Stimulated activated CD8-positive, alpha-beta memory T cell treated with anti-CD3 and anti-CD28 coated beads, Interleukin-4, amount 100 ng/mL, for 48 hours (primary cell): ENCODE results near the gene SCNM1.
"Not testable (repeated sequence)": the region's sequence is repeated elsewhere in the genome, so short reads cannot be mapped to it uniquely, and the experiment has no call there.

Experiments
- DNase-seq: peaks from one replicate; pipeline ENCODE4 v3.0.0-alpha.2; 2020

Gene SCNM1

DNA sequence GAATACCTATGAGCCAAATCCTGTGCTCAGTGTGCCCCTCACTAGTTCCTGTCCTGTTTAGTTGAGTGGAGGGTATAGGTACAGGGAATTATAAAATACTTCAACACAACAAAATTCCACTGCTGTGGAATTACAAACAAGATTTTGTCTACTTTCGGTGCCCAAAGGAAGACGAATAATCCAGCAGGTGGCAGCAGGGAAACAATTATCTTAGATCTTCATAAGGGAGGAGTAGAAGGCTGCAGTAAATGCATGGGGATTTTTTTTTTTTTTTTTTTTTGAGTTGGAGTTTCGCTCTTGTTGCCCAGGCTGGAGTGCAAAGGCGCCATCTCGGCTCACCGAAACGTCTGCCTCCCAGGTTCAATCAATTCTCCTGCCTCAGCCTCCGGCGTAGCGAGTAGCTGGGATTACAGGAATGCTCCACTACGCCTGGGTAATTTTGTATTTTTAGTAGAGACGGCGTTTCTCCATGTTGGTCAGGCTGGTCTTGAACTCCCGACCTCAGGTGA is 30.4 kb downstream of the SCNM1 start:
- DNase-seq = peak; percentile 53

DNA sequence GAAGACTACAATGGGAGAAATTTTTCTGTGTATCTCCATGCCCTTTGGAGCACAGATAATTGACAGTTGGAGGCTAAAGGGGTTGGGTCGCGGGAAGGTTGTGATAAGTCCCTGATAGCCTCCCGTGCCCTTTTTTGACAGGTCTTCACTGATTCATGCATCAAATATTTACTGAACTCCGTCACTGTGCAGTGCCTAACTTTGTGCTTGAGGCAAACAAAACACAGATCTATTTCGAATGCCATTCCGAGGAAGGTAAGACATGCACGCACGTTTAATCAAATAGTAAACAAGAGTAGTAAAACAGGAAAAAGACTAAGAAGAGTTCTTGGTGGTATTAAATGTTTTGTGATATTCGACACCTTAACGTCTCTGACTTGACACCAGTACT is 31.9 kb downstream of the SCNM1 start:
- no peak for DNase-seq

DNA sequence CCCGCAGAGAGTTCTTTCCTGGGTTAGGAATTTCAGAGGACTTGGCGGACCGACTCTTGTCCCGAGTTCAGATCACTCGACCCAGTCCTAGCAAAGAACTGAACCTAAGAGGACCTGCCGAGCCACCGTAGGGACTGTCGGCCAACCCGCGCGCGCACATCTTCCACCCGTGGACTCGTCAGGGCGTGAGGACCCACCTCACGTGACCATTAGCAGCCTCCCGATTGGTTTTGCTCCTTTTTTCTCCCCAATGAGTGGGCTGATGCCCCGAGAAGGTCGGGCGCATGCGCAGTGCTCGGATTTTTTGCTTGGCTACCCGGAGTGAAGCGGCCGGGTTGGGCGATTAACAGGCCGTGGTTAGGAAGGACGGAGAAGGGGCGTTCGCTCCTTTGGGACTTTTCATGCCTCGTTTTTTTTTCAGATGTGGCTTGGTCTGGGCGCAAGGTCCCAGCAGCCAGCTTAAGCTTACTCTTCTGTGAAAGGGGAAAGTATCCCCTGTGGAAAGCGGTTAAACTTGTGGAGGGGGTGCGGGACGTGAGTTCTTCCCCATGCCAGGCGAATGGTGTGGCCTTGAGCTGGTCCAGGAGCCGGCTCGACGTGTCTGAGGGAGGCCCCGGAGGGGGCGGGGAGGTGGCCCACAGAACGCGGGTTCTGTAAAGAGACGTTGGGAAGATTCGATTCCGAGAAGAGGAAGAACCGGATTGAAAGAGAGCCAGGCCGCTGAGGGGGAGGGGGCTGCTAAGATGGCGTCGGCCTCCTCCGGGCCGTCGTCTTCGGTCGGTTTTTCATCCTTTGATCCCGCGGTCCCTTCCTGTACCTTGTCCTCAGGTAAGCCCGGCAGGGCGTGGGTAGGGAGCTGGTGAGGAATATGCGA is 32.5 kb downstream of the SCNM1 start, which contains the start of gene PIP5K1A:
Gene PIP5K1A (plus strand): TSS at position 299 of the 874 bp plus-strand sequence. CDS start 445 bp downstream, at position 744.
- peak; percentile 100 for DNase-seq

DNA sequence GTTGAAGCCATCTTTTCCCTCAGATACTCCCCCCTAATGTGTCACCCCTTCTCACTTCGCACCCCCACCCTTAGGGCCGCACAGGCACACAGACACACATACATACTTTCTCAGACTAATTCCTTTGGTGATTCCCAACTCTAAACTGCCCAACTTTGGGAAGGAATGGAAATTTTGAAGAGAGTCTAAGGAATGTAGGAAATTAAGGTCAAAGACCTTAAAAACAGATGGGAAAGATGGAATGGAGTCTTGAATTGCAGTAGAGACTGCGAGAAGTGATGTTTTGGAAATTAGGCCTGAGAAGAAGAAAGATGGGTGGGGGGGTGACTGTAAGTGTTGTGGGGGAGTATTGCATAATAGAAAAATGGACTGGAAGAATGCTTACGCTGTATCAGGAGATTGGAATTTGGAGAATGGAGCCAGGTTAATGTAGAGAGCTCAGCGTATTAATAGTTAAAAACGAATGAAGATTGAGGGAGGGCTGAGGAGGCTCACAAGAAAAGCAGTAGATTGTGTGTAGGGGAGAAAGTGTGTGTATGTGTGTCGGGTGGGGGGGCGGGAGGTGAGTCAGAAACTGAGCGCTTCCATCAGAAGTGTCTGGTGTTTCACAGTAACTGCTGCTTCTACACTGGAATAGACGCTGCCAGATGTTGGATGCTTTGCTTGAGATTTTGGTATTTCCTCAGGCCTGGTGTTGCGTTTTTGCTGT is 34.1 kb downstream of the SCNM1 start:
- no peak for DNase-seq

DNA sequence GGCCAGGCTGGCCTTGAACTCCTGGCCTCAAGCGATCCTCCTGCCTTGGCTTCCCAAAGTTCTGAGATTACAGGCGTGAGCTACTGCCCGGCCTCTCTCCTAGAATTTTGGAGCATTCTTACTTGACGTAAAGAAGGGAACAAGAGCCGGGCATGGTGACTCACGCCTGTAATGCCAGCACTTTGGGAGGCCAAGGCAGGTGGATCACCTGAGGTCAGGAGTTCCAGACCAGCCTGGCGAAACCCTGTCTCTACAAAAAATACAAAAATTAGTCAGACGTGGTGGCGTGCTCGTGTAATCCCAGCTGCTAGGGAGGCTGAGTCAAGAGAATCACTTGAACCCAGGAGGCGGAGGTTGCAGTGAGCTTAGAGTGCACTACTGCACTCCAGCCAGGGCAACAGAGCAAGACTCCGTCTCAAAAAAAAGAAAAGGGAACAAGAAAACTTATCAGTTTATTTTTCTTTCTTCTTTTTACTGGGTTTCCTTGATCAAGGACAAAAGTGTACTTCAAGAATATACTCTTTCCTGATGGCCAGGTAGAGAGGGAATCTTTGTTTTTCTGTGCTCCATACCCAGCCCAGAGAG is 39.5 kb downstream of the SCNM1 start:
- DNase-seq = not testable (repeated sequence)

DNA sequence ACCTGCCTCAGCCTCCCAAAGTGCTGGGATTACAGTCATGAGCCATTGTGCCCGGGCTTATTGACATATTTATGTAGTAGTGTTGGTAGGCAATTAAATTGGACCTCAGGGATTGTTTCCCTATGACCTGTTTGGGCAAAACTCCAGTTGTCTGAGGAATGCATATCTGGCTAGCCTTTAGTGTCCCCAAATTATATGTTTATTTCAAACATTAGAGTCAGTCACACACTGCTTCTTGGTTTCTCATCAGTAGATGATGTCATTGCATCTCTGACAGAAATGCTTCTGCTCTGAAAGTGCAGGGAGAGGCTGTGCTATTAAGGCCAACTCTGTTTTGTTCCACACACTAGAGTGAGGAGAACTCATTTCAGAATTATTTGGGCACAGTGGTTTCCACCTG is 44.9 kb downstream of the SCNM1 start:
- DNase-seq = no peak

DNA sequence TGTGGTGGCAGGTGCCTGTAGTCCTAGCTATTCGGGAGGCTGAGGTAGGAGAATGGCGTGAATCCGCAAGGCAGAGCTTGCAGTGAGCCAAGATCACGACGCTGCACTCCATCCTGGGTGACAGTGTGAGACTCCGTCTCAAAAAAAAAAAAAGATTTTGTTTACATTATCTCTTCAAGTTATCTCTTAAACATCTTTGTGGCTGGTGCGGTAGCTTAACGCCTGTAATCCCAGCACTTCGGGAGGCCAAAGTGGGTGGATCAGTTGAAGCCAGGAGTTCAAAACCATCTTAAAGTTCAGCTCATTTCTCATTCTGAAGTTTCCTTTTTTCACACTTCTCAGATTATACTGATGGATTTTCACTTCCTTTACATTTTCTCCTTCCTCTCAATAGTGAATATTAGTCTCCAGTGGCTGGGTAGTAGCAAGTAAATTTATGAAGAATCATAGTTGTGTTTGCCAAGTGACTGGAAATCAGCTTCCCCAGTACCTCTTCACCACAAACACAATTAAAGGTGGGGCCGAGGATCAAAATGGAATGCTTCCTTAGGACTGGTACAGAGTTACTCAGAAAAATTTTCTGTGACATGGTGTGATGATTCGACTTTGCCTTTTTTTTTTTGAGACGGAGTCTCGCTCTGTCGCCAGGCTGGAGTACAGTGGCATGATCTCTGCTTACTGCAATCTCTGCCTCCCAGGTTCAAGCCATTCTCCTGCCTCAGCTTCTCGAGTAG is 46.2 kb downstream of the SCNM1 start:
- no peak for DNase-seq

DNA sequence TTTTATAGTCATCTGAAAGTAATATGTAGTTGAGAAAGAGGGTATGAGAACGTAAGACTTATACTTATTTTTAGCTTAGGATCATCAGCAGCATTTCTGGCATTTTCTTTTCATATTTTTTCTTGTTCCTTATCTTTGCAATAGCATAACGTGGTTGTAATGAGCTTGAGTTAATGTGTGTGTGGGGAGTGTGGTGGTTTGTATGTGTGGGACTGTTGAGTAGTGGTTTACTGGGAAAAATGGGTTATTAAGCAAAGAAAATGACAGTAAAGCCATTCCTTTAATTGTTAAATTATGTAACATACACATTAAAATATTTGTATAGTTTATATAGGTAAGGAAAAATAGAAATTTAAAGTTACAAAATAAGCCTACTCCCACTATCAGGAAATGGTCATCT is 47.6 kb downstream of the SCNM1 start:
- no peak for DNase-seq
